ENCODE results near the gene SOX12.

DNA sequence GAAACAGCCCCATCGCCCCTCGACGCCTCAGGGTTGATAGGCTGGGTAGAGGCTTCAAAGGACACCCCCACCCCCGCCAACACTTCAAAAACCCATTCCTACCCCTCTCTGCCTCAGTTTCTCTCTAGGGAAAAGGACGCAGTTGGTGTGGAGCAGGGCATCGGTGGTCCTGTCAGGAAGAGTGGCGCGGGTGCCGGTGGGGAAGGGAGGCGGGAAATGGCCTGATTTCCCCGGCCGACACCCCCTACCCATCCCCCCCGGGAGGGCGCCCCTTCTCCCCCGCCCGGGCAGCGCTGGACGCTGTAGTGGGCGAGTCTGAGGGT is 21.9 kb downstream of the SOX12 start:
- TF ChIP-seq, protein P1, sequence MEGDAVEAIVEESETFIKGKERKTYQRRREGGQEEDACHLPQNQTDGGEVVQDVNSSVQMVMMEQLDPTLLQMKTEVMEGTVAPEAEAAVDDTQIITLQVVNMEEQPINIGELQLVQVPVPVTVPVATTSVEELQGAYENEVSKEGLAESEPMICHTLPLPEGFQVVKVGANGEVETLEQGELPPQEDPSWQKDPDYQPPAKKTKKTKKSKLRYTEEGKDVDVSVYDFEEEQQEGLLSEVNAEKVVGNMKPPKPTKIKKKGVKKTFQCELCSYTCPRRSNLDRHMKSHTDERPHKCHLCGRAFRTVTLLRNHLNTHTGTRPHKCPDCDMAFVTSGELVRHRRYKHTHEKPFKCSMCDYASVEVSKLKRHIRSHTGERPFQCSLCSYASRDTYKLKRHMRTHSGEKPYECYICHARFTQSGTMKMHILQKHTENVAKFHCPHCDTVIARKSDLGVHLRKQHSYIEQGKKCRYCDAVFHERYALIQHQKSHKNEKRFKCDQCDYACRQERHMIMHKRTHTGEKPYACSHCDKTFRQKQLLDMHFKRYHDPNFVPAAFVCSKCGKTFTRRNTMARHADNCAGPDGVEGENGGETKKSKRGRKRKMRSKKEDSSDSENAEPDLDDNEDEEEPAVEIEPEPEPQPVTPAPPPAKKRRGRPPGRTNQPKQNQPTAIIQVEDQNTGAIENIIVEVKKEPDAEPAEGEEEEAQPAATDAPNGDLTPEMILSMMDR (IDR thresholded peaks at IDR 0.05 in 4 of 5, conservative IDR thresholded peaks at IDR 0.05 in 1 of 5) = no peak
- TF ChIP-seq POLR2A (IDR thresholded peaks at IDR 0.05) = no peak
